Gastrocnemius medialis (tissue), 4 donors: ENCODE results near the gene SPATA31D1. TPM values are rescaled to one million over a fixed set of nuclear protein-coding genes. Genes with fewer than 3 reads are reported as not detected.
"Not testable (repeated sequence)": the region's sequence is repeated elsewhere in the genome, so short reads cannot be mapped to it uniquely, and the experiment has no call there.

Experiments used
- ATAC-seq, 2 donors: fragments of 150-250 bp; one replicate each; pipeline ENCODE4 v1.9.1; 2016
- DNase-seq, 2 donors: peaks; one replicate each; pipeline ENCODE4 v3.0.0-alpha.2; 2019
- H3K27ac ChIP-seq, 4 donors: fragments of 200-600 bp; sonication (generic); 1 replicate in 1 of 4; 2 replicates in 3 of 4; pipeline ENCODE4 v1.5.1; 2016 to 2018; ENCODE audit warnings: mild to moderate bottlenecking in 2 of 4, moderate library complexity in 1 of 4
- H3K27me3 ChIP-seq, 3 donors: fragments of 200-600 bp; sonication (generic) in 2 of 3; 1 replicate in 1 of 3; 2 replicates in 2 of 3; pipeline versions ENCODE4 v1.5.1 to v1.6.0; 2016 to 2019; ENCODE audit warnings: mild to moderate bottlenecking in 1 of 3, moderate library complexity in 1 of 3
- H3K36me3 ChIP-seq, 2 donors: fragments of 200-600 bp; sonication (generic) in 1 of 2; one replicate each; pipeline ENCODE4 v1.5.1; 2017 to 2018
- H3K4me1 ChIP-seq, 2 donors: fragments of 200-600 bp; sonication (generic) in 1 of 2; one replicate each; pipeline ENCODE4 v1.5.1; 2016 to 2017; ENCODE audit warnings: mild to moderate bottlenecking in 2 of 2
- H3K4me3 ChIP-seq, 4 donors: fragments of 200-600 bp; sonication (generic) in 3 of 4; 1 replicate in 1 of 4; 2 replicates in 3 of 4; pipeline ENCODE4 v1.5.1; 2016 to 2019; ENCODE audit warnings: mild to moderate bottlenecking in 2 of 4
- H3K9me3 ChIP-seq, 3 donors: fragments of 200-600 bp; sonication (generic) in 2 of 3; 1 replicate in 1 of 3; 2 replicates in 2 of 3; pipeline ENCODE4 v1.5.1; 2016 to 2019
- POLR2A ChIP-seq, 2 donors: fragments of 450-650 bp; IDR thresholded peaks; one replicate each; pipeline ENCODE4 v1.6.1; 2017; ENCODE audit warnings: antibody characterized with exemption in 2 of 2, mild to moderate bottlenecking in 2 of 2, moderate library complexity in 2 of 2
- in situ Hi-C, 4 donors: fragments of 200-750 bp; cut with MboI; loops; one replicate each; pipeline versions ENCODE4 v1.15.0 to v1.8.0; 2017; ENCODE audit warnings: low sequenced_read_pairs in 4 of 4
- intact Hi-C: fragments of 100-400 bp; cut with DNase I; formaldehyde crosslinking; loops from one replicate; pipeline ENCODE4 v1.15.1; 2023; ENCODE audit warnings: low total_unique reads
- total RNA-seq, 4 donors: library from RNA; depleted of rRNA; stranded (reverse); fragments of >200 nt; gene quantifications; one replicate each; pipeline versions ENCODE4 v1.1.0 to v1.2.3, GENCODE V29; 2016
- TF ChIP-seq, protein P1 (sequence below), 5 experiments: fragments of 450-650 bp in 3 of 5; fragments of 200-600 bp in 2 of 5; sonication (generic) in 2 of 5; IDR thresholded peaks in 4 of 5; conservative IDR thresholded peaks in 1 of 5; 1 replicate in 4 of 5; 2 replicates in 1 of 5; pipeline ENCODE4 v1.5.1; 2016 to 2019; ENCODE audit warnings: antibody characterized with exemption in 5 of 5, mild to moderate bottlenecking in 3 of 5, moderate library complexity in 3 of 5

Gene SPATA31D1
- not detected for total RNA-seq

DNA sequence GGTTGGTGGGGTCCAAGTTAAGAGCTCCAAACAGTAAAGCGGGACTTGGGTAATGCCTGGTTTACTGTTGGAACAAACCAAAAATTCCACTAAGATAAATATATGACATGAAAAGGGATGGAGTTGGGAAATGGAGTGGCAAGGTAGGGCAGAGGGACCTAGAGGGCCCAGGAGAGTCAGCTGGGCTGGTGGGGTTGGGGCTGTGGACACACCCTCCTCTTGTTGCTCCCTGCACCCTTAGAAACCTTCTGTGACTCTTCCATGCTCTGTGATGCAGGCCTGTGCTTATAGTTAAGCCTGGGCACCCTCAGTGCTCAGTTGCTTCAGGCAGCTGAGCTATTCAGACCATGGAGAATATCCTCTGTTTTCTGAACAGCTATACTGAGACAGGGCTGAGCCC, at the start of gene SPATA31D1:
SPATA31D1 (plus strand) TSS at position 301 of the 400 bp plus-strand sequence; CDS start at position 348, 47 bp downstream.
- H3K27ac ChIP-seq, DNase-seq, H3K4me1 ChIP-seq, H3K9me3 ChIP-seq, ATAC-seq, in situ Hi-C loops, intact Hi-C loops, H3K27me3 ChIP-seq, H3K4me3 ChIP-seq, H3K36me3 ChIP-seq: not testable (repeated sequence)

DNA sequence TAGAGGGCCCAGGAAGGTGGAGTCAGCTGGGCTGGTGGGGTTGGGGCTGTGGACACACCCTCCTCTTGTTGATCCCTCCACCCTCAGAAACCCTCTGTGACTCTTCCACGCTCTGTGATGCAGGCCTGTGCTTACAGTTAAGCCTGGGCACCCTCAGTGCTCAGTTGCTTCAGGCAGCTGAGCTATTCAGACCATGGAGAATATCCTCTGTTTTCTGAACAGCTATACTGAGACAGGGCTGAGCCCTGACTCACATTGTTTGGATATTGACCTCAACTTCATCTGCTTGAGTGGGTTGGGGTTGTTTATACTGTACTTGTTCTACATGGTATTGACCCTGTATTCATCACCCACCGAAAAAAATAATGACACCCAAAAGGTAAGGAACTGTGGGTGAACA, 45.2 kb upstream of the SPATA31D1 start, which contains the start of gene SPATA31D3:
SPATA31D3 (plus strand) TSS at position 108 of the 400 bp plus-strand sequence; CDS start at position 194, 86 bp downstream.
- in situ Hi-C loops, H3K36me3 ChIP-seq, H3K27ac ChIP-seq, H3K4me3 ChIP-seq, DNase-seq, ATAC-seq, intact Hi-C loops, H3K27me3 ChIP-seq, H3K4me1 ChIP-seq, H3K9me3 ChIP-seq: not testable (repeated sequence)

DNA sequence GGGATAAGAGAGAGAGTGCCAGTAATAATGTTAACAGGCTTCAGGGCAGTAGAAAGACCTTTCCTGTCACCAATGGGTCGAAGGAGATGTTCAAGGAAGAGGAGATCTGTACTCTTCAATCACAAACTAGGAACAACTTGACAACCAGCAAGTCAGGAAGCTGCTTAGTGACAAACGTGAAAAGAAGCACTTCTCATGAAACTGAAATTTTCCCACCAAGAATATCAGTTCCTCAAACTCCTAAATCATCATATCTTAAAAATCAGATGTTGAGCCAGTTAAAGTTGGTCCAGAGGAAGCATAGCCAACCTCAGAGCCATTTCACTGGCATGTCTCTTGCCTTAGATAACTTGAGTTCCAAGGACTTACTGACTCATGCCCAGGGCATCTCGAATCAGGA, 39.9 kb upstream of the SPATA31D1 start:
- H3K36me3 ChIP-seq, H3K4me3 ChIP-seq, H3K9me3 ChIP-seq, in situ Hi-C loops, H3K27me3 ChIP-seq, intact Hi-C loops, H3K27ac ChIP-seq, ATAC-seq, DNase-seq, H3K4me1 ChIP-seq: not testable (repeated sequence)

DNA sequence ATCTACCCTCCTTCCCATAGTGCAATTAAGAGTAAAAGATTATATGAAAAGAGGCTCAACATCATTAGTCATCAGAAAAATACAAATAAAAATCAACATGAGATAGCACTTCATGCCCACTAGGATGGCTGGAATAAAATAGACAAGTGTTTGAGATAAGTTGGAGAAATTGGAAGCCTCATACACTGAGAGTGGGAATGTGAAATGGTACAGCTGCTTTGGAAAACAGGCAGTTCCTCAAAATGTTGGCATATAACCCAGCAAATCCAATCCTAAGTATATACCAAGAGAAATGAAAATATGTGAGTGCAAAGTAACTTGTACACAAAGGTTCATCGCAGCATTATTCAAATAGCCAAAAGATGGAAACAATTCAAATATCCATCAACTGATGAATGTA, 35.5 kb upstream of the SPATA31D1 start:
- in situ Hi-C loops = no loop called here

DNA sequence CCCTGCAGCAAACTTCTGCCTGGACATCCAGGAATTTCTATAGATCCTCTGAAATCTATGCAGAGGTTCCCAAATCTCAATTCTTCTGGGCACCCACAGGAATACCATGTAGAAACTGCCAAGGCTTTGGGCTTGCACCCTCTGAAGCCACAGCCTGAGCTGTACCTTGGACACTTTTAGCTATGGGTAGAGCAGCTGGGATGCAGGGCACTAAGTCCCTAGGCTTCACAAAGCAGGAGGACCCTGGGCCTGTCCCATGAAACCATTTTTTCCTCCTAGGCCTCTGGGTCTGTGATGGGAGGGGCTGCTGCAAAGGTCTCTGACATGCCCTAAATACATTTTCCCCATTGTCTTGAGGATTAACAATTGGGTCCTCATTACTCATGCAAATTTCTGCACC, 32.9 kb upstream of the SPATA31D1 start:
- no peak for TF ChIP-seq POLR2A (IDR thresholded peaks at IDR 0.05)
- TF ChIP-seq, protein P1, sequence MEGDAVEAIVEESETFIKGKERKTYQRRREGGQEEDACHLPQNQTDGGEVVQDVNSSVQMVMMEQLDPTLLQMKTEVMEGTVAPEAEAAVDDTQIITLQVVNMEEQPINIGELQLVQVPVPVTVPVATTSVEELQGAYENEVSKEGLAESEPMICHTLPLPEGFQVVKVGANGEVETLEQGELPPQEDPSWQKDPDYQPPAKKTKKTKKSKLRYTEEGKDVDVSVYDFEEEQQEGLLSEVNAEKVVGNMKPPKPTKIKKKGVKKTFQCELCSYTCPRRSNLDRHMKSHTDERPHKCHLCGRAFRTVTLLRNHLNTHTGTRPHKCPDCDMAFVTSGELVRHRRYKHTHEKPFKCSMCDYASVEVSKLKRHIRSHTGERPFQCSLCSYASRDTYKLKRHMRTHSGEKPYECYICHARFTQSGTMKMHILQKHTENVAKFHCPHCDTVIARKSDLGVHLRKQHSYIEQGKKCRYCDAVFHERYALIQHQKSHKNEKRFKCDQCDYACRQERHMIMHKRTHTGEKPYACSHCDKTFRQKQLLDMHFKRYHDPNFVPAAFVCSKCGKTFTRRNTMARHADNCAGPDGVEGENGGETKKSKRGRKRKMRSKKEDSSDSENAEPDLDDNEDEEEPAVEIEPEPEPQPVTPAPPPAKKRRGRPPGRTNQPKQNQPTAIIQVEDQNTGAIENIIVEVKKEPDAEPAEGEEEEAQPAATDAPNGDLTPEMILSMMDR (IDR thresholded peaks at IDR 0.05 in 4 of 5, conservative IDR thresholded peaks at IDR 0.05 in 1 of 5) = no peak
- intact Hi-C loops = no loop called here
- no peak for ATAC-seq
- DNase-seq = no peak
- H3K27ac ChIP-seq = no peak overlapping the region
- no peaks in the 10 kb centered on the region for H3K9me3 ChIP-seq
- no peaks in the 10 kb centered on the region for H3K27me3 ChIP-seq
- no peaks in the 10 kb centered on the region for H3K4me1 ChIP-seq
- no peaks in the 10 kb centered on the region for H3K36me3 ChIP-seq
- no peak overlapping the region for H3K4me3 ChIP-seq
- in situ Hi-C loops = no loop called here

More for the DNA sequence above, 35.5 kb upstream of the SPATA31D1 start:
- TF ChIP-seq POLR2A (IDR thresholded peaks at IDR 0.05) = no peak
- TF ChIP-seq, protein P1 (IDR thresholded peaks at IDR 0.05 in 4 of 5, conservative IDR thresholded peaks at IDR 0.05 in 1 of 5) = no peak
- intact Hi-C loops = no loop called here
- no peak for ATAC-seq
- Histone ChIP-seq H3K4me1 (no peaks in the 10 kb centered on the region), H3K4me3 (no peak overlapping the region), H3K27ac (no peak overlapping the region), H3K36me3 (no peaks in the 10 kb centered on the region), H3K27me3 (no peaks in the 10 kb centered on the region), H3K9me3 (no peaks in the 10 kb centered on the region)
- no peak for DNase-seq

DNA sequence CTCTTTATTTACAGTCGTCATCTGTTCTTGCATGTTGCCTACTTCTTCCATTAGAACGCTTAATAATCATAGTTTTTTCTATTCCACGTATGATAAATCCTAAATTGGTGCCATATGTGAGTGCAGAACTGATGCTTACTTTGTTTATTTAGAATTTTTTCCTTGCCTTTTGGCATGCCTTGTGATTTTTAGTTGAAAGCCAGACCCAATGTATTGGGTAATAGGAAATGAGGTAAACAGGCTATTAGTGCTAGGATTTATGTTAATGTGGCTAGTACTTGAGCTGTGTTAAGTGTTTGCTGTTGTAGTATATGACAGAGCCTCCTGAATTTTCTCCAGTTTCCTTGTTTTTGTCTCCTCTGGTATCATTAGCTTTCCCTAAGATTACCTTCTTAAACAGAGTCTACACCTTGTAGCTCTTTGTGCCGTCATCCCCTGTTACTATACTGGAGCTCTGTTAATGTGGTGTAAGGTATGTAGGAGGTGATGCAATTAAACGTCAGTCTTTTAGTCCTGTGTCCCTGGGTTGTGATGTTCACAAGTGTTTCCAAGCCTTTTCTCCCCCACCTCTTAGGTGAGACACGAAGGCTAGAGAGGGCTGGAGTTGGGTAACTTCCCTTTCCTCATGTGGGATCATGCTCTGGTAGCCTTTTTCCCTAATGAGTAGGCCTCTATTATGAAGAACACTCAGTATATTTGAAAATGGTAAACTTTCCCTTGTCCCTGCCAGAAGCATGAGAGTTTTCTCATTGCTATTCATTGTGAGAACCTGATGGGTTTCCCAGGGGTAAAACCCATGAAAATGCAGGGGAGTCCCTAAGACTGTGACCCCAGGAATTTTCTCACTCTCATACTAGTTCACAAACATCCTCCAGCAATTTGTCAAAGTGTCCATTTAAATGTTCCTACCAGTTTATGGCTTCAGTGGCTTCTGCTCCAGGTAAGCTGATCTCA, 24.1 kb upstream of the SPATA31D1 start:
- no peak overlapping the region for H3K27ac ChIP-seq
- in situ Hi-C loops (no loop called here), intact Hi-C loops (no loop called here)
- no peaks in the 10 kb centered on the region for H3K9me3 ChIP-seq
- ATAC-seq (no peak), DNase-seq (no peak)
- no peak overlapping the region for H3K4me3 ChIP-seq
- no peaks in the 10 kb centered on the region for H3K27me3 ChIP-seq
- no peaks in the 10 kb centered on the region for H3K36me3 ChIP-seq
- H3K4me1 ChIP-seq = no peaks in the 10 kb centered on the region
- TF ChIP-seq, protein P1 (IDR thresholded peaks at IDR 0.05 in 4 of 5, conservative IDR thresholded peaks at IDR 0.05 in 1 of 5) = no peak
